ENCODE results near the gene RDX.
"Not testable (repeated sequence)": the region's sequence is repeated elsewhere in the genome, so short reads cannot be mapped to it uniquely, and the experiment has no call there.

RDX gene

DNA sequence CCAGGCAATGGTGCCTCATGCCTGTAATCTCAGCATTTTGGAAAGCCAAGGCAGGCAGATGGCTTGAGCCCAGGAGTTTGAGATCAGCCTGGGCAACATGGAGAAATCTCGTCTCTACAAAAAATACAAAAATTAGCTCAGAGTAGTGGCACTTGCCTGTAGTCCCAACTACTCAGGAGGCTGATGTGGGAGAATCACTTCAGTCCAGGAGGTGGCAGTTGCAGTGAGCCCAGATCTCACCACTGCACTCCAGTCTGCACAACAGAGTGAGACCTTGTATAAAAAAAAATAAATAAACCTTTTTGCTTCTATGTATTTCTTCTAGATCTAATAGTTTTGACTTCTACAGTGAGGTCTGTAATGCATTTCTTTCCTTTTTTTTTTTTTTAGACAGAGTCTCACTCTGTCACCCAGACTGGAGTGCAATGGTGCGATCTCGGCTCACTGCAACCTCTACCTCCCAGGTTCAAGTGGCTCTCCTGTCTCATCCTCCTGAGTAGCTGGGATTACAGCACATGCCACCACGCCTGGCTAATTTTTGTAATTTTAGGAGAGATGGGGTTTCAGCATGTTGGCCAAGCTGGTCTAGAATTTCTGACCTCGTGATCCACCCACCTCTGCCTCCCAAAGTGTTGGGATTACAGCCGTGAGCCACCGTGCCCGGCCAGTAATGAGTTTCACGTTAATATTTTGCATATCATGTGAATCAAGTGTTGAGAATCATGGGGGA is 18.1 kb upstream of the RDX start:
- no peaks in the 10 kb centered on the region for H3K36me3 Mint-ChIP-seq
- H3K9me3 Mint-ChIP-seq: no peaks in the 10 kb centered on the region
- H3K27me3 Mint-ChIP-seq: peaks cover 3% of the 10 kb centered on the region
- H3K4me3 Mint-ChIP-seq: no peak overlapping the region
- H3K4me1 Mint-ChIP-seq: peaks cover 17% of the 10 kb centered on the region
- no peak overlapping the region for H3K27ac Mint-ChIP-seq

DNA sequence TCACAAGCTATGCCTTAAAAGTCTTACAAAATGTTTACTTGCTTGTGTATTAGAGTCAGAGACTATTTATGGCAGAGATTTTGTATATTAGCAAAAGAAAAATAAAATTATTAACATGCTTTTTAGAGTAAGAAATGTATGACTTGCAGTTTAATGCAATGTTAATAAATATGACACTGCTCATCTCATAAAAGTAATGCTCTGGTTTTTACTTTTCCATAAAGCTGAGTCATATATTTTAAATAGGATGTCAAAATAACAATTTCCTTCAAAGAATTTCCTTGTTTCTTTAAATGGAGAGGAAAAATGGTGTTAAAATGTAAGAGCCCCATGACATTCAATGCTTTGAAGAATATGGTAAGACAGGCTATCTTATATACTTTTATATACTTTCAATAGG is 16.3 kb upstream of the RDX start:
- Mint-ChIP-seq H3K9me3 (no peaks in the 10 kb centered on the region), H3K27ac (no peak overlapping the region), H3K36me3 (no peaks in the 10 kb centered on the region), H3K4me1 (peaks cover 17% of the 10 kb centered on the region), H3K4me3 (no peak overlapping the region), H3K27me3 (peaks cover 2% of the 10 kb centered on the region)

GRCh38 chr11:110311783-110312579 is 15.6 kb upstream of the RDX start:
- peaks cover 17% of the 10 kb centered on the region for H3K4me1 Mint-ChIP-seq
- no peaks in the 10 kb centered on the region for H3K27me3 Mint-ChIP-seq
- peak overlapping the region; percentile 31 for H3K4me3 Mint-ChIP-seq
- H3K36me3 Mint-ChIP-seq: no peaks in the 10 kb centered on the region
- peak overlapping the region; percentile 79 for H3K27ac Mint-ChIP-seq
- H3K9me3 Mint-ChIP-seq: no peaks in the 10 kb centered on the region

DNA sequence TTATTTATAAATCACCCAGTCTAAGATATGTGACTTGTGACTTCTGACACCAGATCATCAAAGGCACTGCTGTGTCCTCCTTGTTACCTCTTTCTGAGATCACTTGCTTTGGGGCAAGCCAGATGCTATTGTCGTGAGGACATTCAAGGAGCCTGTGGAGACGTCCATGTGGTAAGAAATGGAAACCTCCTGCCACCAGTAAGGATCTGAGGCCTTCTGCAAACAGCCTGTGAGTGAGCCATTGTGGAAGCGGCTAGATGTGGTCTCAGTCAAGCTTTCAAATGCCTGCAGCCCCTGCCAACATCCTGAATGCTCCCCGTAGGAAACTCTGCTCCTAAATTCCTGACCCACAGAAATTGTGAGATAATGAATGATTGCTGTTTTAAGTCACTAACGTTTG is 11.7 kb upstream of the RDX start:
- H3K27ac Mint-ChIP-seq: no peak overlapping the region
- H3K9me3 Mint-ChIP-seq: no peaks in the 10 kb centered on the region
- H3K4me1 Mint-ChIP-seq: peaks cover 17% of the 10 kb centered on the region
- no peaks in the 10 kb centered on the region for H3K36me3 Mint-ChIP-seq
- no peaks in the 10 kb centered on the region for H3K27me3 Mint-ChIP-seq
- H3K4me3 Mint-ChIP-seq: no peak overlapping the region

GRCh38 chr11:110306019-110306388 is 9.6 kb upstream of the RDX start:
- H3K4me1 Mint-ChIP-seq, H3K4me3 Mint-ChIP-seq, H3K27me3 Mint-ChIP-seq, H3K27ac Mint-ChIP-seq, H3K36me3 Mint-ChIP-seq, H3K9me3 Mint-ChIP-seq: not testable (repeated sequence)

GRCh38 chr11:110305169-110306018 is 9.0 kb upstream of the RDX start:
- Mint-ChIP-seq H3K4me3 (no peak overlapping the region), H3K27ac (no peak overlapping the region), H3K9me3 (no peaks in the 10 kb centered on the region), H3K36me3 (no peaks in the 10 kb centered on the region), H3K27me3 (no peaks in the 10 kb centered on the region), H3K4me1 (no peaks in the 10 kb centered on the region)

DNA sequence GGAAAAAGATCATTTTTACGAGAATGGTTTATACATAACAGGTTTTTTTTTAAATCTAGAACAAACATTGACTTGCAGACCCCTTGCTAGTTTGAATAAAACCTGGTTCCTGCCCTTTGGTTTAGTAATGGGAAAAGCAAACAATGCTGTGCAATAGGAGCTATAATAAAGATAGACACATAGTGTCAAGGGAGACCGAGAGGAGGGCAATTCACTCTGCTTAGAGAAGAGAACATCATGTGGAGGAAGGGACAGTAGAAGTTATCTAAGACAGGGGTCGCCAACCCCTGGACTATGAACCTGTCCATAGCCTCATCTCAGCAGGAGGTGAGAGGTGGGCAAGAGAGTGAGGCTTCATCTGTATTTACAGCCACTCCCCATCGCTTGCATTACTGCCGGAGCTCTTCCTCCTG is 7.0 kb upstream of the RDX start:
- Mint-ChIP-seq H3K27ac (no peak overlapping the region), H3K27me3 (no peaks in the 10 kb centered on the region), H3K4me3 (no peak overlapping the region), H3K9me3 (no peaks in the 10 kb centered on the region), H3K36me3 (no peaks in the 10 kb centered on the region), H3K4me1 (no peaks in the 10 kb centered on the region)

DNA sequence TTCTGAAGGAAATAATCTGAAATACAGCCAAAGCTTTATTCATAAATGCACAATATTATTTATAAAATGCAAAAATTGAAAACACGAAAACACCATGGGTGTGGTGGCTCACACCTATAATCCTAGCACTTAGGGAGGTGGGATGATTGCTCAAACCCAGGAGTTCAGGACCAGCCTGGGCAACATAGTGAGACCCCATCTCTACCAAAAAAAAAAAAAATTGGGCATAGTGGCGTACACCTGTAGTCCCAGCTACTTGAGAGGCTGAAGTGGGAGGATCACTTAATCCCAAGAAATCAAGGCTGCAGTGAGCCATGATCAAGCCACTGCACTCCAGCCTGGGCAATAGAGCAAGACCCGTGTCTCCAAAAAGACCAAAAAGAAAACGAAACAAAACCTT is 5.2 kb upstream of the RDX start:
- Mint-ChIP-seq H3K27ac (no peak overlapping the region), H3K9me3 (no peaks in the 10 kb centered on the region)

GRCh38 chr11:110301032-110301431 is 4.6 kb upstream of the RDX start:
- Mint-ChIP-seq H3K4me3 (no peak overlapping the region), H3K27ac (no peak overlapping the region), H3K36me3 (no peaks in the 10 kb centered on the region), H3K4me1 (peaks cover 16% of the 10 kb centered on the region), H3K27me3 (no peaks in the 10 kb centered on the region), H3K9me3 (no peaks in the 10 kb centered on the region)

More for the DNA sequence above, 5.2 kb upstream of the RDX start:
- Mint-ChIP-seq H3K4me1 (peaks cover 16% of the 10 kb centered on the region), H3K36me3 (no peaks in the 10 kb centered on the region), H3K27me3 (no peaks in the 10 kb centered on the region), H3K4me3 (no peak overlapping the region)

GRCh38 chr11:110299006-110299785 is 2.8 kb upstream of the RDX start:
- Mint-ChIP-seq H3K36me3 (no peaks in the 10 kb centered on the region), H3K4me3 (no peak overlapping the region), H3K9me3 (no peaks in the 10 kb centered on the region), H3K27ac (no peak overlapping the region), H3K27me3 (no peaks in the 10 kb centered on the region), H3K4me1 (peaks cover 32% of the 10 kb centered on the region)

GRCh38 chr11:110298301-110298765 is 1.9 kb upstream of the RDX start:
- Mint-ChIP-seq H3K4me3 (no peak overlapping the region), H3K27ac (no peak overlapping the region)

DNA sequence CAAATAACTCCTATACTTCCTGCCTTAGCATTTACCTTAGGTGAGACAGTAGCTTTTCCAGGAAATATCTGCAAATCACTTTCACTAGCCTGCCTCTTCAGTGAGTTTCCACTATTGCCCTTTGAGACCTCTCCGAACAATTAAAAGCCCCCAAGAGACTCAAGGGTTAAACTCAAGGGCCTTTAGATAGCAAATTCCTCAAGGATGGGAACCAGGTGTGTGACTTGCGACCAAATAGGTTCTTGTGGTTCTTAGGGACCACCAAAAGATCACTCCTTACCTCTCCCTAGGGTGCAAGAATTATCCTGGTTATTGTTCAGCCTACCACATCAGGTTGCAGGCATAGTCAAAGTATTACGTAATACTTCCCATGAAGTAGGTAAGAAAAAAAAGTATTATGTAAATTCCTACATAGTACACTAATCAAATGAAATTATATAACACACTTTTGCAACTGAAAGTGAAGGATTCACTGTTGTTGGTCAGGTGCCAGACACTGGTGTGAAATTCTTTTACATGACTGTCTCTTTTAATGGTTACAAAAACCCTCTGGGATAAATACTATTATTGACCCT is 1.4 kb upstream of the RDX start:
- H3K27ac Mint-ChIP-seq: peak overlapping the region; percentile 30
- peaks cover 39% of the 10 kb centered on the region for H3K4me1 Mint-ChIP-seq
- no peaks in the 10 kb centered on the region for H3K27me3 Mint-ChIP-seq
- H3K36me3 Mint-ChIP-seq: no peaks in the 10 kb centered on the region
- no peaks in the 10 kb centered on the region for H3K9me3 Mint-ChIP-seq
- H3K4me3 Mint-ChIP-seq: peak overlapping the region; percentile 26

More at GRCh38 chr11:110298301-110298765, 1.9 kb upstream of the RDX start:
- peaks cover 38% of the 10 kb centered on the region for H3K4me1 Mint-ChIP-seq
- H3K9me3 Mint-ChIP-seq: no peaks in the 10 kb centered on the region
- H3K27me3 Mint-ChIP-seq: no peaks in the 10 kb centered on the region
- H3K36me3 Mint-ChIP-seq: no peaks in the 10 kb centered on the region

- peak overlapping the region; percentile 60 for H3K4me3 Mint-ChIP-seq
- peak overlapping the region; percentile 23 for H3K27ac Mint-ChIP-seq
- no peaks in the 10 kb centered on the region for H3K36me3 Mint-ChIP-seq
Observed at GRCh38 chr11:110297076-110297725, 787 bp upstream of the RDX start.

GRCh38 chr11:110295531-110296225 is 736 bp downstream of the RDX start:
- H3K27ac Mint-ChIP-seq: peak overlapping the region; percentile 83
- peaks cover 2% of the 10 kb centered on the region for H3K36me3 Mint-ChIP-seq
- H3K4me1 Mint-ChIP-seq: peaks cover 49% of the 10 kb centered on the region
- H3K9me3 Mint-ChIP-seq: no peaks in the 10 kb centered on the region
- H3K4me3 Mint-ChIP-seq: peak overlapping the region; percentile 94
- no peaks in the 10 kb centered on the region for H3K27me3 Mint-ChIP-seq

More at GRCh38 chr11:110297076-110297725, 787 bp upstream of the RDX start:
- Mint-ChIP-seq H3K27me3 (no peaks in the 10 kb centered on the region), H3K4me1 (peaks cover 39% of the 10 kb centered on the region), H3K9me3 (no peaks in the 10 kb centered on the region)
